Bronchial smooth muscle cell (primary cell): ENCODE measurements around the gene MSH5. TPM values are rescaled to one million over a fixed set of nuclear protein-coding genes. Genes with fewer than 3 reads are reported as not detected.

Experiments used
- total RNA-seq: library from RNA; depleted of rRNA; stranded (reverse); fragments of >200 nt; gene quantifications from 2 replicates; pipeline ENCODE4 v1.2.1, GENCODE V29; 2014

Gene MSH5
- total RNA-seq, 1 donor from 2014 or later = 3.6 TPM

Other genes starting within 250 kb of the MSH5 start
- gene MICB, start 241.9 kb upstream of the MSH5 start, total RNA-seq = 3.1 and 6.1 TPM in 2 replicates
- not detected in 2 replicates for gene MCCD1, start 211.0 kb upstream of the MSH5 start, total RNA-seq
- 324 and 339 TPM in 2 replicates for gene DDX39B, start 198.0 kb upstream of the MSH5 start, total RNA-seq
- 8.9 and 10.4 TPM in 2 replicates for gene ATP6V1G2, start 193.4 kb upstream of the MSH5 start, total RNA-seq
- 32.9 and 39.4 TPM in 2 replicates for gene NFKBIL1, start 192.4 kb upstream of the MSH5 start, total RNA-seq
- not detected in 2 replicates for gene LTA, start 167.7 kb upstream of the MSH5 start, total RNA-seq
- not detected in 2 replicates for gene TNF, start 164.4 kb upstream of the MSH5 start, total RNA-seq
- gene LTB, start 157.6 kb upstream of the MSH5 start, total RNA-seq = not detected in 2 replicates
- 0.09 and 0.32 TPM in 2 replicates for gene LST1, start 153.7 kb upstream of the MSH5 start, total RNA-seq
- not detected in 2 replicates for gene NCR3, start 147.0 kb upstream of the MSH5 start, total RNA-seq
- gene AIF1, start 124.8 kb upstream of the MSH5 start, total RNA-seq = not detected in 2 replicates
- gene PRRC2A, start 119.3 kb upstream of the MSH5 start, total RNA-seq = 18.4 and 18.6 TPM in 2 replicates
- 81.1 and 90.6 TPM in 2 replicates for gene BAG6, start 87.3 kb upstream of the MSH5 start, total RNA-seq
- gene APOM, start 84.1 kb upstream of the MSH5 start, total RNA-seq = 1.6 and 1.8 TPM in 2 replicates
- gene C6orf47, start 79.2 kb upstream of the MSH5 start, total RNA-seq = 16.9 and 19.9 TPM in 2 replicates
- gene GPANK1, start 75.0 kb upstream of the MSH5 start, total RNA-seq = 12.2 and 14.3 TPM in 2 replicates
- 70.2 and 83.9 TPM in 2 replicates for gene CSNK2B, start 73.9 kb upstream of the MSH5 start, total RNA-seq
- 2.2 and 4.0 TPM in 2 replicates for gene LY6G5B, start 70.0 kb upstream of the MSH5 start, total RNA-seq
- gene LY6G5C, start 58.9 kb upstream of the MSH5 start, total RNA-seq = 0.09 and 0.63 TPM in 2 replicates
- gene ABHD16A, start 36.7 kb upstream of the MSH5 start, total RNA-seq = 54.5 and 96.4 TPM in 2 replicates
- not detected in 2 replicates for gene LY6G6F, start 33.1 kb upstream of the MSH5 start, total RNA-seq
- 0.47 TPM in 1 of 2 replicates, not detected in the other for gene LY6G6D, start 24.7 kb upstream of the MSH5 start, total RNA-seq
- gene LY6G6C, start 18.3 kb upstream of the MSH5 start, total RNA-seq = not detected in 2 replicates
- not detected in 2 replicates for gene MPIG6B, start 16.6 kb upstream of the MSH5 start, total RNA-seq
- gene DDAH2, start 10.7 kb upstream of the MSH5 start, total RNA-seq = 152 and 207 TPM in 2 replicates
- gene CLIC1, start 3.5 kb upstream of the MSH5 start, total RNA-seq = 521 and 664 TPM in 2 replicates
- gene SAPCD1, start 22.7 kb downstream of the MSH5 start, total RNA-seq = 0.26 and 1.3 TPM in 2 replicates
- 0.79 and 0.86 TPM in 2 replicates for gene VWA7, start 37.3 kb downstream of the MSH5 start, total RNA-seq
- 28.1 and 36.1 TPM in 2 replicates for gene VARS1, start 55.7 kb downstream of the MSH5 start, total RNA-seq
- gene LSM2, start 67.0 kb downstream of the MSH5 start, total RNA-seq = 17.8 and 19.1 TPM in 2 replicates
- gene HSPA1L, start 75.3 kb downstream of the MSH5 start, total RNA-seq = 1.7 and 2.3 TPM in 2 replicates
- gene HSPA1A, start 75.5 kb downstream of the MSH5 start, total RNA-seq = 92.2 and 182 TPM in 2 replicates
- 149 and 280 TPM in 2 replicates for gene HSPA1B, start 87.7 kb downstream of the MSH5 start, total RNA-seq
- 73.7 and 87.3 TPM in 2 replicates for gene NEU1, start 122.8 kb downstream of the MSH5 start, total RNA-seq
- gene SLC44A4, start 139.0 kb downstream of the MSH5 start, total RNA-seq = 0.52 TPM in 1 of 2 replicates, not detected in the other
- 76.3 and 106 TPM in 2 replicates for gene EHMT2, start 157.7 kb downstream of the MSH5 start, total RNA-seq
- gene ZBTB12, start 162.1 kb downstream of the MSH5 start, total RNA-seq = 9.6 and 14.6 TPM in 2 replicates
- 0.86 and 2.0 TPM in 2 replicates for gene C2, start 187.7 kb downstream of the MSH5 start, total RNA-seq
- gene CFB, start 206.1 kb downstream of the MSH5 start, total RNA-seq = 33.7 and 56.8 TPM in 2 replicates
- gene NELFE, start 219.0 kb downstream of the MSH5 start, total RNA-seq = 81.3 and 85.3 TPM in 2 replicates
- gene SKIC2, start 219.2 kb downstream of the MSH5 start, total RNA-seq = 55.6 and 56.4 TPM in 2 replicates
- gene DXO, start 232.1 kb downstream of the MSH5 start, total RNA-seq = 7.7 and 8.2 TPM in 2 replicates
- gene C4A, start 242.1 kb downstream of the MSH5 start, total RNA-seq = 13.1 and 13.6 TPM in 2 replicates